HG03571 (cell line): ENCODE data around the gene DHDH.
"Not testable (repeated sequence)": the region's sequence is repeated elsewhere in the genome, so short reads cannot be mapped to it uniquely, and the experiment has no call there.

ENCODE experiments used
- ATAC-seq: cut with Tn5 transposase; IDR thresholded peaks from one replicate; pipeline ENCODE4 v1.9.1; 2021; ENCODE audit not compliant: unreplicated experiment

DHDH gene

DNA sequence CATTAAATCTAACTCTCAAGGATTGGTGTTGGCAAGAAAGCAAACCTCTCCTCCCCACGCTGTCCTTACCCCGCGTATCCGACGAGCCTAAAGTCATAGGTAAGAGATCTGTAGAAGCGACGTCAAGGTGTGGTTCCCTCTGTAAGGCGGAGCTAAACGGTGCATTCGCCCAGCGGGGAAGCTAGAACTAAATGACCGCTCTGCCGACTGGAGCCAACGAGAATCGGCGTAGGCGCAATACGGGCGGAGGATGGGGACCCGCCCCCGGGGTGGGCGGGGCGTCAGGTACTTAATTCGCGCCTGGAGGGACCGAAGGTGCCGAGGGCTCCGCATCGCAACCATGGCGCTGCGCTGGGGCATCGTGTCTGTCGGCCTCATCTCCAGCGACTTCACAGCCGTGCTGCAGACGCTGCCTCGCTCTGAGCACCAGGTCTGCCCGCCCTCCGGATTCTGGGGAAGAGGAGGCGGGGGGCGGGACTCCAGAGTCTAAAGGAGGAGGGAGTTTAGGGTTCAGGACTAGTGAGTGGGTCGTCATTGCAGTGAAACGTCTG, at the start of gene DHDH:
Gene DHDH (plus strand): TSS at position 318 of the 551 bp plus-strand sequence. CDS start 23 bp downstream, at position 341.
- ATAC-seq, result no peak

DNA sequence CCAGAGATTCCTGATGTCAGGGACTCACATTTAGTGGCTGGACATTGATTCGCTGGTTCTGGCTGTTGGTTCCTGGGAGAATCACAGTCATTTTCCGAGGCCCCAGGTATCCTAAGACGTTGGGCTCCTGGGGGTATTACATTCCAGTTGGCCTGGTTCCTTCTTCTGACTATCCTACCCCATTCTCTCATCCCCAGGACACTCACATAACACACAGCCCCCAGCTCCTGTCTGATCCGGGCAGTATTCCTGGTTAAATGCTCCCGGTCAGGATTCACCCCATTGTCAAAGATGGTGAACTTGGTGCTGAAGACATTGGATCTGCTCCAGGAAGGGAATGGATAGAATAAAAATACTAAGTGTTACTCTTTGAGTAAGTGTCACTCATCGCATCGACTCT, 49.8 kb upstream of the DHDH start:
- ATAC-seq, result no peak

GRCh38 chr19:48887861-48888612, 45.5 kb upstream of the DHDH start:
- ATAC-seq, result no peak

DNA sequence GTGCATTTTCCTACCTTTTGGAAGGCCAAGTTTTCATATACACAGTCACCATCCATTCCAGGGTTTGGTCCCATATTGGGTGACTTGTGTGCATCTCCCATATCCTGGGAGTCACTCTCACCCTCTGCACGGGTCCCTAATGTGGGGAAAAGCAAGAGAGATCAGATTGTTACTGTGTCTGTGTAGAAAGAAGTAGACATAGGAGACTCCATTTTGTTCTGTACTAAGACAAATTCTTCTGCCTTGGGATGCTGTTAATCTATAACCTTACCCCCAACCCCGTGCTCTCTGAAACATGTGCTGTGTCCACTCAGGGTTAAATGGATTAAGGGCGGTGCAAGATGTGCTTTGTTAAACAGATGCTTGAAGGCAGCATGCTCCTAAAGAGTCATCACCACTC, 44.0 kb upstream of the DHDH start:
- not testable (repeated sequence) for ATAC-seq

DNA sequence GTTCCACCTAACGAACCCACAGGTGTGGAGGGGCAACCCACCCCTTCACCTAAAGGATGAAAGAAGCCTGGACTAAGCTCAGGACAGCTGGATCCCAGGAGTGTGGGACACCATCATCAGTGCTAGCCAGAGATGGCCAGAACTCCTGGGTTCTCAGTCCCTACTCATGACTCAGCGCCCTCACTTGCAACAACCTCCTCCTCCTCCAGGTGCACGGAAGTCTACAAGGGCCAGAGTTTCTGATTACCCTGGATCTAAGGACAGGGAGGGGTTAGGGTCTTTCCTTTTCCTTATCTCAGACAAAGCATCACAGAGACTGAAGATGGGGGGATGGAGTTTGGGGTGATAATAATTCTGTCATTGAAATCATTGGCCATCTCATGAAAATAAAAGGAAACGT, 42.9 kb upstream of the DHDH start:
- no peak for ATAC-seq

DNA sequence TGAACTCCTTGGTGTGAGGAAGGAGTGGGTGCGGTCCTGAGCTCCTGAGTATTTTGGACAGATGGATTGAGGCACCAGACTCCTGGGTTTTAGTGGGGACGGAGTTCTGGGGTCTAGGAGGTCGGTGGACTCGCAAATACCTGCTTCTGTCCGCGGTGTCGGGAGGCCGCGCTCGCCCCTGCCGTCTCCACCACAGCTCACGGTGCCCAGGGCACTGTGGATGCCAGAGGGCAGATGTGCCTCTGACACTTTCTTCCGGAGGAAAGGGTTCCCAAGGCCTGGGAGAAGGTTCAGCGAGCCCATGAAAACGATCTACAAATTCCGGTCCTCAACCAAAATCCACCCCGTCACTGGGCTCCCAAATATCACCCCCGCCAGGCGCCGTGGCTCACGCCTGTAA, 38.3 kb upstream of the DHDH start:
- no peak for ATAC-seq

GRCh38 chr19:48896191-48896720, 37.2 kb upstream of the DHDH start:
- no peak for ATAC-seq

GRCh38 chr19:48897181-48897580, 36.3 kb upstream of the DHDH start:
- ATAC-seq, result no peak

- ATAC-seq, result not testable (repeated sequence)
These were observed 34.1 kb upstream of the DHDH start for GRCh38 chr19:48899386-48899749.

GRCh38 chr19:48899781-48900476, 33.6 kb upstream of the DHDH start, which contains the start of gene NUCB1:
Gene NUCB1, plus strand, starts transcription at chr19:48900312. Its CDS starts 485 bp downstream, at chr19:48900797.
- ATAC-seq, result peak; percentile 69

DNA sequence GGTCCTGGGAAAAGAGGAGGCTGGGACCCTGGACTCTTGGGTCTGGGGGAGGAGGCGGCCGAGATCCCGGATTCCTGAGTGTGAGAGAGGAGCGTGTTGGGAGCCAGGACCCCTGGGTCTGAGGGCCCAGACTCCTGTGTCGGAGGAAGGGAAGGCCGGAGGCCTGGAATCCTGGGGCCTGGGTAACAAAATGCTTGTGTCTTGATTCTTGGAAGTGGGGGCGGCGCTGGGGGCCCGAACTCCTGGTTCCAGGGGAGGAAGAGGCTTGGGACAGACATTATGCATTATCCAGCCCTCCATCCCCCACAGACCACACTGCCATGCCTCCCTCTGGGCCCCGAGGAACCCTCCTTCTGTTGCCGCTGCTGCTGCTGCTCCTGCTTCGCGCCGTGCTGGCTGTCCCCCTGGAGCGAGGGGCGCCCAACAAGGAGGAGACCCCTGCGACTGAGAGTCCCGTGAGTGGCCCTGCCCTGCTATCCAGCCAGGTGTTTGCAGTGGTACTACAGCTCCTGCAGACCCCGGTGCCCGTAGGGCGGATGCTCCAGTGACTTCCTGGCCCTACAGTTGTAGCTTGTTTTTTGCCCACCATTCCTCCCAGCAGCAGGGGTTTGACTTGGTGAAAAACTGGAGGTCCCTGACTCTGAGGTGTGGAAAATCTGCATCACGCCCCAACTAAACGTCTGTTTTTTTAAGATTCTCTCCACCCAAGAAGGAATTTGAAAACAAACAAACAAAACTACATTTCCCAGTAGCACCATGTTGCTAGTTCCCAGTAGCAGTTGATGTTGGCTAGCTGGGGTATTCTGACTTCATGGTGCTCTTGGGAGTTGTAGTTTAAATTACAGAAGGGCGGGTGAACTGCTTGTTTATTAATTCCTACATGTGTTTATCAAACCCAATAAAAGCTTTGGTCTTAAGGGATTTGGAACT, 32.8 kb upstream of the DHDH start:
- no peak for ATAC-seq

DNA sequence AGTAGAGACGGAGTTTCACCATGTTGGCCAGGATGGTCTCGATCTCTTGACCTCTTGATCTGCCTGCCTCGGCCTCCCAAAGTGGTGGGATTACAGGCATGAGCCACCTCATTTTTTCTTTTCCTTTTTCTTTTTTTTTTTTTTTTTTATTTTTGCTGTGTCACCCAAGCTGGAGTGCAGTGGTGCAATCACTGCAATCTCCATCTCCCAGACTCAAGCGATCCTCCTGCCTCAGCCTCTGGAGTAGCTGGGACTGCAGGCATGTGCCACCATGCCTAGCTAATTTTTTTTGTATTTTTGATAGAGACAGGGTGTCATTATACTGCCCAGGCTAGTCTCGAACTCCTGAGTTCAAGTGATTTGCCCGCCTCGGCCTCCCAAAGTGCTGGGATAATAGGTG, 31.2 kb upstream of the DHDH start:
- ATAC-seq, result not testable (repeated sequence)

DNA sequence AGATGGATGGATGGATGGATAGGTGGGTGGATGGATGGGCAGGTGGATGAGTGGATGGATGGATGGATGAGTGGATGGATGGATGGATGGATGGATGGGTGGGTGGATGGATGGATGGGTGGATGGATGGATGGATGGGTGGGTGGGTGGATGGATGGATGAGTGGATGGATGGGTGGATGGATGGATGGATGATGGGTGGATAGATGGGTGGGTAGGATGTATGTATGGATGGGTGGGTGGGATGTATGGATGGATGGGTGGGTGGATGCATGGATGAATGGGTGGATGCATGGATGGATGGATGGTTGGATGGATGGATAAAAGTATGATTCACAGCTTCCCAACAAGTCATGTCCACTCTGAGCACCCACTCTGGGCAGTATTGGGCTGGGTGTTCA, 29.7 kb upstream of the DHDH start:
- ATAC-seq, result not testable (repeated sequence)

DNA sequence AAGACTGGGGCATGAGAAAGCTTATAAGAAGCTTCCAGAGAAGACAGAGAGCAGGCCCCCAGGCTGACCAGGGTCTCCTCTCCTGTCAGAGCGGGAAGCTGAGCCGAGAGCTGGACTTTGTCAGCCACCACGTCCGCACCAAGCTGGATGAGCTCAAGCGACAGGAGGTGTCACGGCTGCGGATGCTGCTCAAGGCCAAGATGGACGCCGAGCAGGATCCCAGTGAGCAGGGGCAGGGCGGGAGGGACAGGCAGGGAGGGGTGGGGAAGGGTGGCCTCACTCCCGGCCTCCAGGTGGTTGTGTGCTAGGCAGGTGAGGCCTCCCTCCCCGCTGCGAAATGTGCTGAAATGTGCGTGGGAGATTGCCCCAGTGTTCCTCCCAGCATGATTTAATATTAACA, 27.8 kb upstream of the DHDH start:
- ATAC-seq, result no peak

GRCh38 chr19:48906324-48906723, 27.2 kb upstream of the DHDH start:
- ATAC-seq, result no peak

GRCh38 chr19:48907671-48908070, 25.8 kb upstream of the DHDH start:
- no peak for ATAC-seq

- ATAC-seq, result not testable (repeated sequence)
These were observed 23.9 kb upstream of the DHDH start for GRCh38 chr19:48909424-48910077.

DNA sequence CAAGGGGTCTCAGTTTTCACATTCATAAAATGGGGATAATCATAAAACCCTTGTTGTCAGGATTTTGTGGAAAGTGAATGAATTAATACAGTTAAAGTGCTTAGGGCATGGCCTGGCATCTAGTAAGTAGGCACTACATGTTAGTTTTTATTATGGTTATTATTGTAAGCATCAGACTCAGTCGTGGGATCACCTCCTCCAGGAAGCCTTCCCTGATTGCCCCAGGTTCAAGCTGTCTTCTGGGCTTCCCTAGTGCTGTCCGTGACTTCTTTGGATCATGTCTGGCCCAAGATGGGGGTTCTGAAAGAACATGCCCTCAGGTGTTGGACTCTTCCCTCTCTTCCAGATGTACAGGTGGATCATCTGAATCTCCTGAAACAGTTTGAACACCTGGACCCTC, 22.7 kb upstream of the DHDH start:
- ATAC-seq, result no peak

GRCh38 chr19:48913114-48913889, 20.2 kb upstream of the DHDH start:
- no peak for ATAC-seq

- ATAC-seq, result no peak
These were observed 19.3 kb upstream of the DHDH start for GRCh38 chr19:48914181-48914580.
